K562 (cell line): ENCODE results near the gene ZDHHC1. TPM values are rescaled to one million over a fixed set of nuclear protein-coding genes. Genes with fewer than 3 reads are reported as not detected.

Experiments
- ATAC-seq: fragments of 200-7000 bp; cut with Tn5 transposase; 3 replicates; pipeline ENCODE4 v1.9.1; 2020; ENCODE audit warnings: moderate library complexity
- BruUV-seq: library from RNA; stranded (reverse); fragments of 400-500 nt; replicated peaks from 2 replicates; lab custom pipeline; 2021; lab: Mats Ljungman, UMichigan
- CTCF ChIA-PET: fragments of 300-600 bp; formaldehyde crosslinking; extraction: SDS; loops from one replicate; lab custom pipeline; 2021; ENCODE audit warnings: low intra/inter-chr PET ratio; lab: Yijun Ruan, JAX
- POLR2A ChIA-PET: fragments of 300-600, 350-650 bp; sonication (Branson Sonifier 250); formaldehyde crosslinking; extraction: SDS; loops from one replicate; lab custom pipeline; 2021; ENCODE audit warnings: antibody characterized with exemption, inconsistent platforms; lab: Yijun Ruan, JAX
- DNase-seq, 4 experiments: peaks; one replicate each; pipeline versions ENCODE4 v3.0.0 to v3.0.0-alpha.2; 2011 to 2018; ENCODE audit warnings: low spot score in 3 of 4, mixed read lengths in 3 of 4; ENCODE audit errors: extremely low read depth in 1 of 4
- FAIRE-seq: peaks from 2 replicates; lab custom pipeline; 2011; peaks lifted over from hg19 to GRCh38; lab: Jason Lieb, UNC
- H2AFZ ChIP-seq: 2 replicates; pipeline ENCODE4 v1.6.0; 2011; ENCODE audit warnings: low read depth, low read length, control low read depth, inconsistent platforms
- H3K27ac ChIP-seq: fragments of 200-600 bp; 3 replicates; pipeline ENCODE4 v1.8.0; 2011; ENCODE audit warnings: low read depth, mild to moderate bottlenecking, control low read depth, inconsistent platforms, low read length, moderate library complexity, mixed read lengths; ENCODE audit errors: extremely low read depth
- H3K27me3 ChIP-seq, 2 experiments: fragments of 300-600 bp in 1 of 2; 2 replicates in 1 of 2; 3 replicates in 1 of 2; pipeline versions ENCODE4 v1.6.0 to v1.8.0; 2011; ENCODE audit warnings: inconsistent platforms in 2 of 2, low read length in 2 of 2, mild to moderate bottlenecking in 1 of 2, mixed read lengths in 1 of 2, moderate library complexity in 1 of 2; ENCODE audit not compliant: control insufficient read depth in 2 of 2, insufficient read depth in 2 of 2
- H3K36me3 ChIP-seq: fragments of 300-600 bp; 3 replicates; pipeline ENCODE4 v1.8.0; 2011; ENCODE audit warnings: mild to moderate bottlenecking, low read length, inconsistent platforms; ENCODE audit not compliant: control insufficient read depth, insufficient read depth
- H3K4me1 ChIP-seq, 2 experiments: fragments of 200-600 bp in 1 of 2; replicated peaks in 1 of 2; 2 replicates in 1 of 2; 3 replicates in 1 of 2; pipeline versions ENCODE4 v1.5.1 to v1.8.0; 2011; ENCODE audit warnings: inconsistent platforms in 2 of 2, low read length in 2 of 2, mild to moderate bottlenecking in 1 of 2, mixed read lengths in 1 of 2, moderate library complexity in 1 of 2; ENCODE audit not compliant: control insufficient read depth in 2 of 2, insufficient read depth in 2 of 2
- H3K4me2 ChIP-seq: 2 replicates; pipeline ENCODE4 v1.6.1; 2011; ENCODE audit warnings: low read length, control low read depth, inconsistent platforms, mixed read lengths; ENCODE audit not compliant: insufficient read depth
- H3K4me3 ChIP-seq: fragments of 200-600 bp; sonication (generic), shearing (Covaris generic); 2 replicates; pipeline ENCODE4 v1.5.1; 2016; ENCODE audit warnings: control low read depth, inconsistent platforms
- H3K79me2 ChIP-seq: fragments of 200-600 bp; 3 replicates; pipeline ENCODE4 v1.8.0; 2011; ENCODE audit warnings: low read length, inconsistent platforms; ENCODE audit not compliant: control insufficient read depth, insufficient read depth
- H3K9ac ChIP-seq, 2 experiments: 2 replicates each; pipeline versions ENCODE4 v1.6.0 to v1.6.1; 2011; ENCODE audit warnings: low read depth in 2 of 2, low read length in 2 of 2, control low read depth in 1 of 2, inconsistent platforms in 1 of 2, mild to moderate bottlenecking in 1 of 2, mixed read lengths in 1 of 2; ENCODE audit not compliant: insufficient read depth in 1 of 2
- H3K9me1 ChIP-seq: one replicate; pipeline ENCODE4 v1.6.0; 2011; ENCODE audit warnings: inconsistent platforms, mild to moderate bottlenecking, low read length, moderate library complexity; ENCODE audit not compliant: control insufficient read depth, insufficient read depth
- H3K9me3 ChIP-seq: replicated peaks from 2 replicates; pipeline ENCODE4 v1.5.1; 2011; ENCODE audit warnings: low read depth, low read length, inconsistent platforms; ENCODE audit not compliant: control insufficient read depth, insufficient read depth
- H4K20me1 ChIP-seq: replicated peaks from 2 replicates; pipeline ENCODE4 v1.6.1; 2011; ENCODE audit warnings: low read length, inconsistent platforms, mixed read lengths; ENCODE audit not compliant: control insufficient read depth, insufficient read depth
- FOS ChIP-seq: IDR thresholded peaks from 3 replicates; pipeline ENCODE4 v1.6.1; 2011; ENCODE audit not compliant: insufficient read length; ENCODE audit errors: extremely low read depth
- KLF1 ChIP-seq: fragments of 450-650 bp; IDR thresholded peaks from 2 replicates; pipeline ENCODE4 v1.6.1; 2016; ENCODE audit warnings: missing genetic modification characterization, missing compliant biosample characterization
- PRMT5 ChIP-seq: sonication (generic); formaldehyde crosslinking; IDR thresholded peaks from 2 replicates; pipeline ENCODE4 v1.5.0; 2020; ENCODE audit warnings: missing genetic modification reagents
- SOX6 ChIP-seq: fragments of 450-650 bp; IDR thresholded peaks from 2 replicates; pipeline ENCODE4 v1.6.1; 2014; ENCODE audit warnings: mild to moderate bottlenecking
- WHSC1 ChIP-seq: IDR thresholded peaks from one replicate; pipeline ENCODE4 v1.6.1; 2012; ENCODE audit warnings: low read length, control low read depth, inconsistent platforms
- XRCC3 ChIP-seq: fragments of 450-650 bp; IDR thresholded peaks from 2 replicates; pipeline ENCODE4 v1.6.1; 2017; ENCODE audit warnings: mild to moderate bottlenecking, moderate library complexity
- ZNF695 ChIP-seq: fragments of 450-650 bp; formaldehyde crosslinking; IDR thresholded peaks from 2 replicates; pipeline ENCODE4 v1.4.0; 2020; ENCODE audit warnings: mild to moderate bottlenecking, moderate library complexity
- WGBS: fragments of 100-300 bp; shearing (Covaris generic); methylation state at CpG from one replicate; pipeline ENCODE4 v1.1.6; 2016; ENCODE audit warnings: low coverage, mixed read lengths; ENCODE audit not compliant: insufficient coverage; ENCODE audit errors: missing lambda C conversion rate; 5-methylcytosine and 5-hydroxymethylcytosine counted together
- in situ Hi-C: fragments of 300-500 bp; cut with MboI; formaldehyde crosslinking; loops from 4 replicates; pipeline ENCODE4 v1.15.0; 2018; ENCODE audit warnings: inconsistent platforms, mixed read lengths
- intact Hi-C: fragments of 100-400 bp; cut with micrococcal nuclease; formaldehyde crosslinking; loops from 2 replicates; pipeline ENCODE4 v1.14.2; 2022
- polyA plus RNA-seq, 8 experiments: library from polyadenylated mRNA; depleted of rRNA in 4 of 8; stranded (reverse) in 5 of 8; unstranded in 3 of 8; fragments of >200 nt; fragmentation: Nextera tagmentation in 2 of 8; fragmentation: Illumina TruSeq in 1 of 8; extraction: Ambion mirVana in 2 of 8; extraction: Trizol in 1 of 8; gene quantifications; 2 replicates each; pipeline versions ENCODE4 v1.2.1 to v1.2.3, GENCODE V29; 2011 to 2014; ENCODE audit warnings: inconsistent platforms in 1 of 8, missing spikeins in 1 of 8
- total RNA-seq, 7 experiments: library from RNA; depleted of rRNA in 6 of 7; stranded (reverse); fragments of >200 nt in 6 of 7; fragmentation: Illumina TruSeq in 2 of 7; extraction: Trizol in 2 of 7; gene quantifications; 2 replicates each; pipeline versions ENCODE4 v1.2.1 to v1.2.3, GENCODE V29; 2011 to 2021; ENCODE audit warnings: low replicate concordance in 1 of 7
- TF ChIP-seq, protein P1 (sequence below): fragments of 250-450 bp; sonication (Bioruptor Pico); IDR thresholded peaks from 2 replicates; pipeline ENCODE4 v1.9.0; 2021; ENCODE audit warnings: mild to moderate bottlenecking, inconsistent platforms
- TF ChIP-seq, protein P2 (sequence below): IDR thresholded peaks from 3 replicates; pipeline ENCODE4 v1.6.1; 2011; ENCODE audit warnings: borderline replicate concordance, mild to moderate bottlenecking; ENCODE audit not compliant: insufficient read length, insufficient read depth
- TF ChIP-seq, protein P3 (sequence below): fragments of 250-450 bp; sonication (Bioruptor Pico); IDR thresholded peaks from 2 replicates; pipeline ENCODE4 v1.5.0; 2021; ENCODE audit warnings: mild to moderate bottlenecking, moderate library complexity
- TF ChIP-seq, protein P4 (sequence below): IDR thresholded peaks from 2 replicates; pipeline ENCODE4 v1.6.1; 2011; ENCODE audit not compliant: insufficient read length; ENCODE audit errors: extremely low read depth

The ZDHHC1 gene
- total and polyA plus RNA-seq, 9 of the 15 experiments (the other 6 are each of a cell fraction or from before 2014, with no cell fraction given) = 0.06 to 0.77 (median 0.25) TPM; not detected in 4

DNA sequence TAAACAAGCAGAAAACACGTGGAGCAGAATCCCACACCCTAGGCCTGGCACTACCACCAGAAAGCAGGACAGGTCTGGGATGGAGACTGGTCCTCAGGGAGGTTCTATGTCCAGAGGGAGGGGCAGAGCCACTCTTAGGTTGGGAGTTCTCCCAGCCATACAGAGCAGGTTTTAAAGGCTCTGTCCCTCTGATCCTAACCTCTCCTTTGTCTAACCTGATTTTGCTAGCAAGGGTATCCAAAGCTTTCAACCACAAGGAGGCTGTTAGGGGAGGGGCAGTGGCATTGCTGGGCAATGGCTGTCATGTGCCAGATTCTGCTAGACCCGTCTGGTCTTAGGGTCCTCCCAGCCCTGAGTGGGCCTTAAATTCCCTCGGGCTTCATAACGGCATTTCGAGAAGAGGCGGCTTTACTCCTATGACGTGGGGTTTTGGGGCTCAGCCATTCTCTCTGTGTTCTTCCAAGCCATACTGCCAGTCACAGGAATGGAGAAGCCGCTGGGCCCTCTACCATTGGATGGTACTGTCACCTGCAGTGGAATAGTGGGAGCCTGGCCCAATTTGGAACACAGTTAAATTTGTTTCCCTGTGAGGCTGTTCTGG is 28.7 kb downstream of the ZDHHC1 start (continued):
- TF ChIP-seq, protein P1, sequence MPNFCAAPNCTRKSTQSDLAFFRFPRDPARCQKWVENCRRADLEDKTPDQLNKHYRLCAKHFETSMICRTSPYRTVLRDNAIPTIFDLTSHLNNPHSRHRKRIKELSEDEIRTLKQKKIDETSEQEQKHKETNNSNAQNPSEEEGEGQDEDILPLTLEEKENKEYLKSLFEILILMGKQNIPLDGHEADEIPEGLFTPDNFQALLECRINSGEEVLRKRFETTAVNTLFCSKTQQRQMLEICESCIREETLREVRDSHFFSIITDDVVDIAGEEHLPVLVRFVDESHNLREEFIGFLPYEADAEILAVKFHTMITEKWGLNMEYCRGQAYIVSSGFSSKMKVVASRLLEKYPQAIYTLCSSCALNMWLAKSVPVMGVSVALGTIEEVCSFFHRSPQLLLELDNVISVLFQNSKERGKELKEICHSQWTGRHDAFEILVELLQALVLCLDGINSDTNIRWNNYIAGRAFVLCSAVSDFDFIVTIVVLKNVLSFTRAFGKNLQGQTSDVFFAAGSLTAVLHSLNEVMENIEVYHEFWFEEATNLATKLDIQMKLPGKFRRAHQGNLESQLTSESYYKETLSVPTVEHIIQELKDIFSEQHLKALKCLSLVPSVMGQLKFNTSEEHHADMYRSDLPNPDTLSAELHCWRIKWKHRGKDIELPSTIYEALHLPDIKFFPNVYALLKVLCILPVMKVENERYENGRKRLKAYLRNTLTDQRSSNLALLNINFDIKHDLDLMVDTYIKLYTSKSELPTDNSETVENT (CRISPR knock-in tag) = no peak
- TF ChIP-seq, all 486 proteins: peak for 0

DNA sequence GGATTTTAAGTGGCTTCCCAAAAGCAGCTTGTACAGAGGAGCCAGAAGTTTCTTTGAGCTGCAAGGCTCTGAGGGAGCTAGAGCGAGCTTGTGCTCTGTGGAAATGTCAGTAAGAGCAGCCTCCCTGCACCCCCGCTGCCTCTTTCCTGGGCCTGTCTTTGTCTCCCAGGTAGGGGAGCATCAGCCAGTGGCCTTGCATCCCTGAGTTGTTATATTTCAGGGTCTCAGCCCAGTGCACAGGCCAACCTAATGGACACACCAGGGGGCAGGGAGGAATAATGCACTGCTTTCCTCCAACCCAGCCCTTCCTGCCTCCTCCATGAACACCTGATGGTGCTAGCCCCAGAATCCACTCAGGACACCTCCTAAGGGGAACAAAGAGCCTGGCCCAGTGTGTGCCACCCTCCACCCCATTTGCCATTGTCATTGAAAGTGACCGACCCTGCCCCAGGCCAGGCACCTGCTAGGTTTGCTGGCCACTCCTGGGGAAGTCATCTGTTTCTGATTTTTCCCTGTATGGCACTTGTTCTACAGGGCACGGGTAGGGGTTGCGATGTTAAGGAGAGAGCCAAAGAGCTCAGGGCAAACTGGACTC is 29.3 kb downstream of the ZDHHC1 start:
- Histone ChIP-seq H4K20me1 (no peaks in the 10 kb centered on the region; the same call in 1 of the 2 replicates), H2AFZ (no peak overlapping the region), H3K27me3 (peaks cover 25 to 73% of the 10 kb centered on the region in 2 experiments), H3K9me1 (no peaks in the 10 kb centered on the region), H3K9ac (no peak overlapping the region), H3K4me3 (no peak overlapping the region), H3K27ac (no peak overlapping the region), H3K36me3 (no peaks in the 10 kb centered on the region), H3K4me2 (no peak overlapping the region), H3K4me1 (peaks cover 0 to 17% of the 10 kb centered on the region in 2 experiments; a peak in 1 of 5 replicates), H3K9me3 (no peaks in the 10 kb centered on the region), H3K79me2 (no peaks in the 10 kb centered on the region)
- in situ Hi-C loops (no loop called here), intact Hi-C loops (no loop called here)
- ATAC-seq (no peak), FAIRE-seq (no peak), DNase-seq (no peak)
- ChIA-PET POLR2A (interaction anchor here (0.5 to 1.2 kb wide), 2 partner anchors 119 to 126 kb away, joined by 3 to 4 read pairs; no protein-coding TSS in a partner anchor), CTCF (no interaction called here)
- no TSS peak for BruUV-seq
- WGBS = 5% methylated on average over 5 of the region's 5 CpGs
- TF ChIP-seq PRMT5 (CRISPR knock-in tag) = no peak
- TF ChIP-seq ZNF695 (CRISPR knock-in tag) = no peak
- no peak for TF ChIP-seq XRCC3
- TF ChIP-seq FOS = no peak
- TF ChIP-seq, protein P2, sequence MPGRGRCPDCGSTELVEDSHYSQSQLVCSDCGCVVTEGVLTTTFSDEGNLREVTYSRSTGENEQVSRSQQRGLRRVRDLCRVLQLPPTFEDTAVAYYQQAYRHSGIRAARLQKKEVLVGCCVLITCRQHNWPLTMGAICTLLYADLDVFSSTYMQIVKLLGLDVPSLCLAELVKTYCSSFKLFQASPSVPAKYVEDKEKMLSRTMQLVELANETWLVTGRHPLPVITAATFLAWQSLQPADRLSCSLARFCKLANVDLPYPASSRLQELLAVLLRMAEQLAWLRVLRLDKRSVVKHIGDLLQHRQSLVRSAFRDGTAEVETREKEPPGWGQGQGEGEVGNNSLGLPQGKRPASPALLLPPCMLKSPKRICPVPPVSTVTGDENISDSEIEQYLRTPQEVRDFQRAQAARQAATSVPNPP = no peak
- TF ChIP-seq, protein P3, sequence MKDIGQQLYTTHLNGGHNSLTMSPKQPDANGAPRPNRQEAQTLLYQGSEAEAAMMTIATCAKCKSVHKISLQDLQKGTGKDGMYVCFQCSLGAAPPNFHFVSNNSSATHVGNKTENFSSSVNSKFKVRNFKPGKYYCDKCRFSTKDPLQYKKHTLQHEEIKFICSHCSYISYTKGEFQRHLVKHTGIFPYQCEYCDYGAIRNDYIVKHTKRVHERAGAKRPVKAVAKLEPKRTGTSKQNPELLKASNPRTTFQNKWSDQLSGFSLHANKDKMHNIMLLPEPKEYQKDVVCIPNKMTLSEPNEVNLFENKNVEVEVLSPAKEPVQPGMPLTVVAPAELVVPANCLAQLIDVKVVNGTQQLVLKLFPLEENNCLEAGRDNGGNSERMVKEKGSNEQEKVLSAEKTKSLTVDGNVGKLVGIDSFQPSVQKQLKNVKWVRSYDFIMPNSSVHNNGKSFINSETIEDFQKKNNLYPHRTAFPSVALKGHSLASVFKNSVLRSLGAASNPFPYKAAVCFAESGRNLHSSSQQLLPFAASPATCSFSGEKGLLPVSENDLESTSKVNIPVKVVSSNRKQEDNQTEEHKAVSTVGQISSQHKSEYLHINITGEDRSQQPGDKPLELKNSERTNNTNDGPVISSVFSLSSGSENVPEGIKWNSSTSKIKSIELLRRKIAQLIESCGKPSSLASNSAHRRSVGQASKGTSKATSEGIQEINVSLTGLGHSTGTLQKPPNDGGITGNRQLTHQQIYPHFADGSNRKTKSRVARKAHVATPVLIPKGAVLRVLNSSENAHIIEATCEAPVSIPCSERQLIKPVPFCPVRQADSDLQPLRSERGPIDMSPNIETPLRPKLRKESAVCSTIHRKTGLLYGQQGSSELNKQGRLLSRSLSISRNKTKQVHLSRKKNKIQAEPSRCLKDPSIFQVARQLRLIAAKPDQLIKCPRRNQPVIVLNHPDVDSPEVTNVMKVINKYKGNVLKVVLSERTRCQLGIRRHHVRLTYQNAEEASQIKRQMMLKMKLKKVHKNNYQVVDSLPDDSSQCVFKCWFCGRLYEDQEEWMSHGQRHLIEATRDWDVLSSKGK (CRISPR knock-in tag) = no peak
- no peak for TF ChIP-seq KLF1
- no peak for TF ChIP-seq WHSC1
- TF ChIP-seq, protein P4, sequence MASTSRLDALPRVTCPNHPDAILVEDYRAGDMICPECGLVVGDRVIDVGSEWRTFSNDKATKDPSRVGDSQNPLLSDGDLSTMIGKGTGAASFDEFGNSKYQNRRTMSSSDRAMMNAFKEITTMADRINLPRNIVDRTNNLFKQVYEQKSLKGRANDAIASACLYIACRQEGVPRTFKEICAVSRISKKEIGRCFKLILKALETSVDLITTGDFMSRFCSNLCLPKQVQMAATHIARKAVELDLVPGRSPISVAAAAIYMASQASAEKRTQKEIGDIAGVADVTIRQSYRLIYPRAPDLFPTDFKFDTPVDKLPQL = no peak
- TF ChIP-seq SOX6 = no peak
